ENCODE data around the gene ADGRG3.

The ADGRG3 gene

GRCh38 chr16:57628008-57628781 lies 39.9 kb upstream of the ADGRG3 start, which contains the start of gene ADGRG1:
ADGRG1 (plus strand) TSS chr16:57628630; CDS start chr16:57650288, 21,658 bp downstream.
- peaks cover 2% of the 10 kb centered on the region for H3K27me3 ChIP-seq (ENCODE audit: insufficient read depth, poor library complexity, severe bottlenecking)
- DNase-seq (ENCODE audit: low read depth in 1 of 2, low spot score in 1 of 2), result peak in 1 of 2 experiments; percentile 26

GRCh38 chr16:57628783-57629293 lies 39.3 kb upstream of the ADGRG3 start:
- TF ChIP-seq SPI1 (IDR thresholded peaks at IDR 0.05; ENCODE audit: borderline replicate concordance, low read depth), result no peak
- no peak for TF ChIP-seq REST (IDR thresholded peaks at IDR 0.05; ENCODE audit: insufficient replicate concordance, low read depth)
- no peak for TF ChIP-seq POLR2AphosphoS5 (IDR thresholded peaks at IDR 0.05; ENCODE audit: low read depth)
- TF ChIP-seq CTCF (IDR thresholded peaks at IDR 0.05; ENCODE audit: insufficient read depth, low read length), result no peak
- no peak for TF ChIP-seq GABPA (IDR thresholded peaks at IDR 0.05; ENCODE audit: low read depth)
- Histone ChIP-seq H3K27me3 (ENCODE audit: insufficient read depth, poor library complexity, severe bottlenecking) (peaks cover 2% of the 10 kb centered on the region), H3K4me3 (replicated peaks; ENCODE audit: insufficient read depth, low read length) (no peak overlapping the region), H3K27ac (replicated peaks) (no peak overlapping the region)
- DNase-seq (ENCODE audit: low read depth in 1 of 2, low spot score in 1 of 2), result no peak

More at GRCh38 chr16:57628008-57628781, 39.9 kb upstream of the ADGRG3 start, which contains the start of gene ADGRG1:
- no peak within 1 kb of the TSS for H3K4me3 ChIP-seq (replicated peaks; ENCODE audit: insufficient read depth, low read length)
- no peak for TF ChIP-seq GABPA (IDR thresholded peaks at IDR 0.05; ENCODE audit: low read depth)
- TF ChIP-seq SPI1 (IDR thresholded peaks at IDR 0.05; ENCODE audit: borderline replicate concordance, low read depth), result no peak
- TF ChIP-seq CTCF (IDR thresholded peaks at IDR 0.05; ENCODE audit: insufficient read depth, low read length), result no peak
- TF ChIP-seq POLR2AphosphoS5 (IDR thresholded peaks at IDR 0.05; ENCODE audit: low read depth), result no peak
- no peak for TF ChIP-seq REST (IDR thresholded peaks at IDR 0.05; ENCODE audit: insufficient replicate concordance, low read depth)
- no peak within 1 kb of the TSS for H3K27ac ChIP-seq (replicated peaks)

GRCh38 chr16:57629516-57630406 lies 38.3 kb upstream of the ADGRG3 start:
- DNase-seq (ENCODE audit: low read depth in 1 of 2, low spot score in 1 of 2), result no peak
- Histone ChIP-seq H3K27ac (replicated peaks) (no peak overlapping the region), H3K27me3 (ENCODE audit: insufficient read depth, poor library complexity, severe bottlenecking) (peaks cover 2% of the 10 kb centered on the region), H3K4me3 (replicated peaks; ENCODE audit: insufficient read depth, low read length) (no peak overlapping the region)
- TF ChIP-seq GABPA (IDR thresholded peaks at IDR 0.05; ENCODE audit: low read depth) (no peak), REST (IDR thresholded peaks at IDR 0.05; ENCODE audit: insufficient replicate concordance, low read depth) (no peak), SPI1 (IDR thresholded peaks at IDR 0.05; ENCODE audit: borderline replicate concordance, low read depth) (no peak), CTCF (IDR thresholded peaks at IDR 0.05; ENCODE audit: insufficient read depth, low read length) (no peak), POLR2AphosphoS5 (IDR thresholded peaks at IDR 0.05; ENCODE audit: low read depth) (no peak)
